ENCODE measurements around the gene CASQ2.

- TF ChIP-seq CTCF (IDR thresholded peaks at IDR 0.05) (no peak), ZFX (IDR thresholded peaks at IDR 0.05; ENCODE audit: borderline replicate concordance) (no peak)
Observed at GRCh38 chr1:115658646-115659045, 109.9 kb downstream of the CASQ2 start.
